Gastrocnemius medialis (tissue), 4 donors: ENCODE results near the gene BORCS5. TPM values are rescaled to one million over a fixed set of nuclear protein-coding genes. Genes with fewer than 3 reads are reported as not detected.
A peak's percentile ranks its signal among the peaks of the same experiment; 100 is the strongest.

ENCODE experiments used
- ATAC-seq, 2 donors: fragments of 150-250 bp; one replicate each; pipeline ENCODE4 v1.9.1; 2016
- DNase-seq, 2 donors: peaks; one replicate each; pipeline ENCODE4 v3.0.0-alpha.2; 2019
- H3K27ac ChIP-seq, 4 donors: fragments of 200-600 bp; sonication (generic); 1 replicate in 1 of 4; 2 replicates in 3 of 4; pipeline ENCODE4 v1.5.1; 2016 to 2018; ENCODE audit warnings: mild to moderate bottlenecking in 2 of 4, moderate library complexity in 1 of 4
- H3K27me3 ChIP-seq, 3 donors: fragments of 200-600 bp; sonication (generic) in 2 of 3; 1 replicate in 1 of 3; 2 replicates in 2 of 3; pipeline versions ENCODE4 v1.5.1 to v1.6.0; 2016 to 2019; ENCODE audit warnings: mild to moderate bottlenecking in 1 of 3, moderate library complexity in 1 of 3
- H3K36me3 ChIP-seq, 2 donors: fragments of 200-600 bp; sonication (generic) in 1 of 2; one replicate each; pipeline ENCODE4 v1.5.1; 2017 to 2018
- H3K4me1 ChIP-seq, 2 donors: fragments of 200-600 bp; sonication (generic) in 1 of 2; one replicate each; pipeline ENCODE4 v1.5.1; 2016 to 2017; ENCODE audit warnings: mild to moderate bottlenecking in 2 of 2
- H3K4me3 ChIP-seq, 4 donors: fragments of 200-600 bp; sonication (generic) in 3 of 4; 1 replicate in 1 of 4; 2 replicates in 3 of 4; pipeline ENCODE4 v1.5.1; 2016 to 2019; ENCODE audit warnings: mild to moderate bottlenecking in 2 of 4
- H3K9me3 ChIP-seq, 3 donors: fragments of 200-600 bp; sonication (generic) in 2 of 3; 1 replicate in 1 of 3; 2 replicates in 2 of 3; pipeline ENCODE4 v1.5.1; 2016 to 2019
- POLR2A ChIP-seq, 2 donors: fragments of 450-650 bp; IDR thresholded peaks; one replicate each; pipeline ENCODE4 v1.6.1; 2017; ENCODE audit warnings: antibody characterized with exemption in 2 of 2, mild to moderate bottlenecking in 2 of 2, moderate library complexity in 2 of 2
- in situ Hi-C, 4 donors: fragments of 200-750 bp; cut with MboI; loops; one replicate each; pipeline versions ENCODE4 v1.15.0 to v1.8.0; 2017; ENCODE audit warnings: low sequenced_read_pairs in 4 of 4
- intact Hi-C: fragments of 100-400 bp; cut with DNase I; formaldehyde crosslinking; loops from one replicate; pipeline ENCODE4 v1.15.1; 2023; ENCODE audit warnings: low total_unique reads
- total RNA-seq, 4 donors: library from RNA; depleted of rRNA; stranded (reverse); fragments of >200 nt; gene quantifications; one replicate each; pipeline versions ENCODE4 v1.1.0 to v1.2.3, GENCODE V29; 2016
- TF ChIP-seq, protein P1 (sequence below), 5 experiments: fragments of 450-650 bp in 3 of 5; fragments of 200-600 bp in 2 of 5; sonication (generic) in 2 of 5; IDR thresholded peaks in 4 of 5; conservative IDR thresholded peaks in 1 of 5; 1 replicate in 4 of 5; 2 replicates in 1 of 5; pipeline ENCODE4 v1.5.1; 2016 to 2019; ENCODE audit warnings: antibody characterized with exemption in 5 of 5, mild to moderate bottlenecking in 3 of 5, moderate library complexity in 3 of 5

Gene BORCS5
- total RNA-seq, 4 donors from 2014 or later: 13.0 to 13.9 (median 13.4) TPM

DNA sequence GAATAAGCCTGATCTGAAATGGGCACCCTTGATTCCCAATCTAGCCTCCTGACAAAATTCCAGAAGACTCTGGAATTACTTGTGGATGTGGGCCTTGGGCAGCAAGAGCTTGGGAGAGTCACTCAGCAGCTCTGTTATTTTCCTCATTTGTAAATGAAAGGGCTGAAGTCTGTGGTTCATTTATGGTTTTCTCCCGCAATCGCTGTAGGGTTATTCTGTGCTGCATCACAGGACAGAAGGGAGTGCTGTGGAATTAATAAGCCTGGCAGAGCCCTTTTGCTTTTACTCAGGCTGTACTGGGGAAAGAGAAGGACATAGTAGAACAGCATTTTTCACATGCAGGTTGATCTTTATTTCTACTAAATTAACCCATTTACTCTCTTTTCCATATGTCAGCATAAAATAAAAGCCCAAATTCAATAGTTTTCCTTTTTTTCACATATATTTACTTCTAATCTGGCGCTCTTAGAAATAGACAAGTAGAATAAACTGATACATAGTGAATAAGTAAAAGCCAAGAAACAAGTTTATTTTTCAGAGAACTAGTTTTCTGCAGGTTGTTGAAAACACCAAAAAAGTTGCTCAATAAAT, 156.6 kb downstream of the BORCS5 start:
- H3K27ac ChIP-seq: peak overlapping the region in 2 of 4 donors; percentile 7 to 31
- in situ Hi-C loops (no loop called here), intact Hi-C loops (no loop called here)
- H3K36me3 ChIP-seq: no peaks in the 10 kb centered on the region
- TF ChIP-seq, protein P1, sequence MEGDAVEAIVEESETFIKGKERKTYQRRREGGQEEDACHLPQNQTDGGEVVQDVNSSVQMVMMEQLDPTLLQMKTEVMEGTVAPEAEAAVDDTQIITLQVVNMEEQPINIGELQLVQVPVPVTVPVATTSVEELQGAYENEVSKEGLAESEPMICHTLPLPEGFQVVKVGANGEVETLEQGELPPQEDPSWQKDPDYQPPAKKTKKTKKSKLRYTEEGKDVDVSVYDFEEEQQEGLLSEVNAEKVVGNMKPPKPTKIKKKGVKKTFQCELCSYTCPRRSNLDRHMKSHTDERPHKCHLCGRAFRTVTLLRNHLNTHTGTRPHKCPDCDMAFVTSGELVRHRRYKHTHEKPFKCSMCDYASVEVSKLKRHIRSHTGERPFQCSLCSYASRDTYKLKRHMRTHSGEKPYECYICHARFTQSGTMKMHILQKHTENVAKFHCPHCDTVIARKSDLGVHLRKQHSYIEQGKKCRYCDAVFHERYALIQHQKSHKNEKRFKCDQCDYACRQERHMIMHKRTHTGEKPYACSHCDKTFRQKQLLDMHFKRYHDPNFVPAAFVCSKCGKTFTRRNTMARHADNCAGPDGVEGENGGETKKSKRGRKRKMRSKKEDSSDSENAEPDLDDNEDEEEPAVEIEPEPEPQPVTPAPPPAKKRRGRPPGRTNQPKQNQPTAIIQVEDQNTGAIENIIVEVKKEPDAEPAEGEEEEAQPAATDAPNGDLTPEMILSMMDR (IDR thresholded peaks at IDR 0.05 in 4 of 5, conservative IDR thresholded peaks at IDR 0.05 in 1 of 5): no peak
- TF ChIP-seq POLR2A (IDR thresholded peaks at IDR 0.05): no peak
- ATAC-seq (peak in 1 of 2 donors; percentile 40), DNase-seq (no peak)
- no peak overlapping the region for H3K4me3 ChIP-seq
- H3K9me3 ChIP-seq: no peaks in the 10 kb centered on the region
- peaks cover 38 to 41% of the 10 kb centered on the region in 2 donors for H3K4me1 ChIP-seq
- H3K27me3 ChIP-seq: no peaks in the 10 kb centered on the region

DNA sequence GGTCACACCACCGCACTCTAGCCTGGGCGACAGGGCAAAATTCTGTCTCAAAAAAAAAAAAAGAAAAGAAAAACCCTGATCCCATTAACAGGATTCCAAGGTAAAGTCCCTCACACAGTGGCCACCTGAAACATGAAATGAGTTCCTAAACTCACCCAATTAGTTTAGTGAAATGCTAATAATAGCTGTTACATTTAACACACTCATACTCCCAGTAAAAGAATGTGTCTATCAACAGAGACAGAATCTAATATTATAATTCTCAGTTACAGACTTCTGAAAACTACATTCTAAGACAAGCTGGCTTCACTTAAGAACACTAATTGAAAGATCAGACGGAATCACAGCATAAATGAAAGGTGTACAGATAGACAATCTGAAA, 161.6 kb downstream of the BORCS5 start:
- Histone ChIP-seq H3K4me1 (peaks cover 44 to 57% of the 10 kb centered on the region in 2 donors), H3K9me3 (no peaks in the 10 kb centered on the region), H3K4me3 (no peak overlapping the region), H3K27ac (peak overlapping the region in 3 of 4 donors; percentile 14 to 63 (median 26)), H3K27me3 (no peaks in the 10 kb centered on the region), H3K36me3 (no peaks in the 10 kb centered on the region)
- no peak for DNase-seq
- intact Hi-C loops (no loop called here), in situ Hi-C loops (no loop called here)
- ATAC-seq: no peak
- no peak for TF ChIP-seq POLR2A (IDR thresholded peaks at IDR 0.05)
- TF ChIP-seq, protein P1 (IDR thresholded peaks at IDR 0.05 in 4 of 5, conservative IDR thresholded peaks at IDR 0.05 in 1 of 5): no peak

DNA sequence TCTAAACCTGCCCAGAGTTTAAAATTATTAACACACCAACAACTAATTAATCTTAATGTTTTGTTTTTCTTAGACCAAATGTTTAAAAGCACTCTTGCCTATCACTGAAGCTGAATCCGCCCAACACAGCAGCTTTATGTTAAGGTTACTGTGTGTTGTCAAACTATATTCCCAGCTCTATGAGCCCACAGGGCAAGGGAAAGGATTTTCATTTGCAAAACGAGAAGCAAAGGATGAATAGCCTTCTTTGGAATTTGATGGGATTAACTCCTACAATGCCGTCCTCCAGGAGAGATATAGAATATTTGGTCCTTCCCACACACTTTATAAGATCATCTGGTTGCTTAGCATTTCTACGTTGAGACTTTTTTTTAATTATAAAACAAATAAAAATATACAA, 162.0 kb downstream of the BORCS5 start:
- Histone ChIP-seq H3K27ac (peak overlapping the region in 3 of 4 donors; percentile 26 to 63 (median 53)), H3K4me1 (peaks cover 44 to 59% of the 10 kb centered on the region in 2 donors), H3K27me3 (no peaks in the 10 kb centered on the region), H3K36me3 (no peaks in the 10 kb centered on the region), H3K4me3 (no peak overlapping the region), H3K9me3 (no peaks in the 10 kb centered on the region)
- intact Hi-C loops (no loop called here), in situ Hi-C loops (no loop called here)
- DNase-seq: no peak
- TF ChIP-seq, protein P1 (IDR thresholded peaks at IDR 0.05 in 4 of 5, conservative IDR thresholded peaks at IDR 0.05 in 1 of 5): no peak
- no peak for TF ChIP-seq POLR2A (IDR thresholded peaks at IDR 0.05)
- ATAC-seq: no peak

Other genes with a start within 250 kb of the BORCS5 start
- 10 to 100 TPM in 3 of 4 donors, 1 to 10 TPM in 1; 9.5 to 21.4 (median 14.7) TPM for gene LRP6, start 90.0 kb upstream of the BORCS5 start, total RNA-seq
- 1 to 10 TPM; 1.4 to 4.7 (median 3.5) TPM for gene MANSC1, start 6.8 kb upstream of the BORCS5 start, total RNA-seq
- 10 to 100 TPM; 10.9 to 15.7 (median 13.3) TPM for gene DUSP16, start 205.8 kb downstream of the BORCS5 start, total RNA-seq